ENCODE data around the gene KIN.
"Not testable (repeated sequence)": the region's sequence is repeated elsewhere in the genome, so short reads cannot be mapped to it uniquely, and the experiment has no call there.

Gene KIN

GRCh38 chr10:7795605-7796004, 7.8 kb upstream of the KIN start:
- no peak for FAIRE-seq
- no peak for DNase-seq (ENCODE audit: low spot score)

- no peak for FAIRE-seq
- no peak for DNase-seq (ENCODE audit: low spot score)
Measured at GRCh38 chr10:7794251-7795026, 6.6 kb upstream of the KIN start.

DNA sequence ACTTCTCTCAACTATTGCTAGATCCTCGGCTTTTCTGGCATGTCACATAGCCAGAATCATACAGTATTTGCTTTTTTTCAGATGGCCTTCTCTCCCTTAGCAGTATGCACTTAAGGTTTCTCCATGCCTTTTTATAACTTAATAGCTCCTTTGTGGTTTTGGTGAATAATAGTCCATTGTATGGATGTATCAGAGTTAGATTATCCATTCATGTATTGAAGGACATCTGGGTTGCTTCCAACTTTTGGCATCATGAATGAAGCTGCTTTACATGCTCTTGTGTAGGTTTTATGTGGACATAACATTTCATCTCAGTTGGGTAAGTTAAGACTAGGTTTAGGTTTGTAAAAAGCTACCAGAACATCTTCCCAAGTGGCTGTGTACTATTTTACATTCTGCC, 4.7 kb upstream of the KIN start:
- no peak for FAIRE-seq

DNA sequence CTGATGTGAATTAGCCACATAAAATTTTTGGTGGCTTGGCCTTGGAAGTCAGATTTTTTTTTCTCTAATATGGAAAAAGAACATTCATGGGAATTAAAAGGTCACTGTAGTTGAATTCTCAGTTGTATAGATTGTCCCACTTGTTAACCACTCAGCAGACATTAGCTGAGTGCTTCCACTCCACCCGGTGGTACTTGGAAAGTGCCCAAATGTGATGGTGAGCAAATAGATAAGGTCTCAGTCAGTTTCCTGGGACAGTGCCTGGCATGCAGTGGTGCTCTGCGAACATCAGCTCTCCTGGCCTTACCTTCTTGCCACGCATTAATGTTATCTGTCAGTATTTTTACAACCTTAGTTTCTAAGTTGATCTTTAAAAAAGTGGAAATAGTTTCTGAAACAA, 1.6 kb upstream of the KIN start:
- FAIRE-seq, result peak; percentile 45
- peak; percentile 29 for DNase-seq (ENCODE audit: low spot score)

More for the DNA sequence above, 4.7 kb upstream of the KIN start:
- no peak for DNase-seq (ENCODE audit: low spot score)

DNA sequence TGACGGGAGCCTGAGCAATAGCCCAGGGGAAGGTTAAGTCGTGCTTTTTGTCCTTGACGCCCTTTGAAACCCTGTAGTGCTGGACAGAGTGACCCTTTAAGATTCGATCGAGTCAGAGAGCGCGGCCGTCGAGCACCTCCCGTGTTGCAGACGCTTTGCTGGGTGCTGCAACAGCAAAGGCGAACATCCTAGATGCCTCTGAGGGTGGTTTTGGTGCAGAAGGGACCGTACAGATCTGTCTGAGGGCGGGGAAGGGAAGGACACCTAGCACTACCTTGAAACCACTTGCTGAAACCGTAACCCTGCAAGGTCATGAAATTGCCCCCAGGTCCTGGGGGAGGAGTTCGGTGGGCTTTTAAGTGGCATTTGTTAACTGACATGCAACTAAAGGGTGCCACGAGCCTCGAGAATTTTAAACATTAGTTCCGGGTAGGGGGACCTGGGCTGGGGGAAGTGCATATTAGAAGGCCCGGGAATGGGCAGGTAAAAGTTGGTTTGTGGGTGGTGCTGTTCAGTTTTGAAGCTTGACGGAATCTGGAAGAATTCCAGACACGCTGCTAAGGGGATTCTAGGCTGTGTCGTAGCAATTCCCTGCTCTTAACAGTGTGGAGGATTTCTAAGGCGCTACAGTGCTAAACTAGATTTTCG, 970 bp upstream of the KIN start:
- DNase-seq (ENCODE audit: low spot score) (no peak), FAIRE-seq (no peak)

- no peak for DNase-seq (ENCODE audit: low spot score)
- no peak for FAIRE-seq
Measured at GRCh38 chr10:7787150-7787856, 490 bp downstream of the KIN start.

DNA sequence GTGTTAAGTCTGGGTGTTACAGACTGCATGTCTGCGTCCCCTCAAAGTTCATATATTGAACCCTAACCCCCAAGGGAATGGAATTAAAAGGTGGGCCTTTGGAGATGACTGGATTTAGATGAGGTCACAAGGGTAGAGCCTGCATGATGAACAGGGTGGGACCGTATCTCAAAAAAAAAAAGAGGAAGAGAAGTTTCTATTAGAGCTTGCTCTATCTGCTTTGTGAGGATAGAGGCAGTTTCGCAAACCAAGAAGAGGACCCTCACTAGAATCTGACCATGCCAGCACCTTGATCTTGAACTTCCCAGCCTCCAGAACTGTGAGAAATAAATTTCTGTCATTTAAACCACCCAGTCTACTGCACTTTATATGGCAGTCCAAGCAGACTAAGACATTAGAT, 1.4 kb downstream of the KIN start:
- FAIRE-seq (no peak), DNase-seq (ENCODE audit: low spot score) (no peak)

GRCh38 chr10:7782194-7782593, 5.6 kb downstream of the KIN start:
- not testable (repeated sequence) for FAIRE-seq; DNase-seq (ENCODE audit: low spot score)

DNA sequence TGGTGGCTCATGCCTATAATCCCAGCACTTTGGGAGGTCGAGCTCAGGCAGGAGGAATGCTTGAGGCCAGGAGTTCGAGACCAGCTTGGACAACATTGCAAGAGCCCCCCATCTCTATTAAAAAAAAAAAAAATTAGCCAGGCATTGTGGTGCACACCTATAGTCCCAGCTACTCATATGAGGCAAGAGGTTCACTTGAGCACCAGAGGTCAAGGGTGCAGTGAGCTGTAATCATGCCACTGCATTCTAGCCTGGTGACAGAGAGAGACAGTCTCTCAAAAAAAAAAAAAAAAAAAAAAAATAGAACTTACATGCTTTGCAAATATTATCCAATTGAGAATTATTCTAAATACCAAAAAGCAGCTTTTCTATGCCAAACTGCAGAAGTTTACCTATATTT, 11.0 kb downstream of the KIN start:
- no peak for DNase-seq (ENCODE audit: low spot score)
- FAIRE-seq, result no peak

DNA sequence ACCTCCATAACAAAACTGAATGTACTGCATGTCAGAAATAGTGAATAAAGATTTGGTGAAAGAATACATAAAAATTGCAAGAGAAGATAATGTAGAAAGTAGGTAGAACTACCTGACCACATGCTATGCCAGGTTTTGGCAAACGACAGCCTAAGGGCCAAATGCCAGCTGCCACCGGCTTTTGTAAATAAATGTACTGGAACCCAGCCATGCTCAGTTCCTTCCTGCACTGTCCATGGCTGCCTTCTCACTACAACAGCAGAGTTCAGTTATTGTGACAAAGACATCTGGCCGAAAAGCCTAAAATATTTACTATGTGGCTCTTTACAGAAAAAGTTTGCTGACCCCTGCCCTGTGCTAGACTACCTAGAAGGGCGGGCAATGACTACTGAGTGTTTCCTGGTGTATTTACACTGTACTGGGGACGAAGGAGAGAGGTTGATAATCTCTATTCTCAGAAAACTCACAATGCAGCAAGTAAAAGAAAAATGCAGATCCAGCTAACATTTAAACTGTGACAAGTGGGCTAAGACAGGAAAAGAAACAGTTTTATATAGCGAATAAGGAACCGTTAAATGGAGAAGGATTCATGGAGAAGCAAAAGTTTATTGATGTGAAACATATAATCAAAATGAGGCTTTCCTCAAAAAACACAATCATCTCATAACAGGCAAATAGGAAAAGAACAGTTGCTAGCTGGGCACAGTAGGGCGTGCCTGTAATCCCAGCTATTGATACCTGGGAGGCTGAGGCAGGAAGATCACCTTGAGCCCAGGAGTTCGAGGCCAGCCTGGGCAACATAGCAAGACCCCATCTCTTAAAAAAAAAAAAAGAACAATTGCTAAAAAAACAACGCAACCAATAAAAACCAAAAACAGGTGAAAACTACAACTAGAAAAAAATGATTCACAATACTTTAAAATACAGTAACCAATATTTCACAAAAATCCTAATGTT, 13.7 kb downstream of the KIN start:
- DNase-seq (ENCODE audit: low spot score), result no peak
- no peak for FAIRE-seq

GRCh38 chr10:7768417-7768816, 19.4 kb downstream of the KIN start:
- FAIRE-seq, result no peak
- no peak for DNase-seq (ENCODE audit: low spot score)

DNA sequence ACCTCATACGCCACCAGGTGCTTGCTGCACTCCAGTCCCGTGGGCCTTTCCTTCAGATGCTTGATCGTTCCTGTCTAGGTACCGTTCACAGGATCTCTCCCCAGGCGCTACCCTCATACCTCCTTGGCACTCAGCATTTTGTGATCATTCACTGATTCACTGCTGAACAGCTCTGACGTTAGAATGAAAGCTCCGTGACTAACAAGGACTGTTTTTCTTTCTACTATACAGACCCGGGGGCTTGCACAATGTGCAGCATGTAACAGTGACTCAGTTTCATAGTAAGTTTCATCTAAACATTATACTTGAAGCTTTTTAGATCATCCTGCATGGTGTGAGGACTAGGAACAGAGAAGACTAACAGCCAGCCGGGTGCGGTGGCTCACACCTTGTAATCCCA, 20.6 kb downstream of the KIN start:
- DNase-seq (ENCODE audit: low spot score), result no peak
- no peak for FAIRE-seq

- DNase-seq (ENCODE audit: low spot score) (no peak), FAIRE-seq (no peak)
Measured at GRCh38 chr10:7766241-7766640, 21.6 kb downstream of the KIN start.

DNA sequence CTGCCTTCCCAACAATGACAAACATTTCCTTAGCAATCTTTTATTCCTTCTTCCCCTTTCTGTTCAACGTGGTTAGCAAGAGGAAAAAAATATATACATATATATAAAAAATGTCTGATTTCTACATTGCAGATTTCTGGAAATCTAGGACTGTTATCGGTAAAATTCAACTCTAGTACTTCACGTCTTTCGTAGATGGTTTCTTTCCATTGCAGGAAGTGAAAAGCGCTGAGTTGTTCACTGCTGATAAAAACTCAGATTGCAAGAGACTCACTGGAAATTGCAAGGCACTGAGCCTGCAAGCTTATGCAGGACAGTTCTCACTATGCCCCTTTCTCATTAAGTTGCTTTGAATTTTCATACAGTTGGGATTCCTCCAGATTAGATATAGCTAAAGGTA, 23.9 kb downstream of the KIN start:
- no peak for DNase-seq (ENCODE audit: low spot score)
- no peak for FAIRE-seq

GRCh38 chr10:7756360-7756992, 31.3 kb downstream of the KIN start:
- peak; percentile 23 for DNase-seq (ENCODE audit: low spot score)
- FAIRE-seq, result no peak

GRCh38 chr10:7755103-7755502, 32.7 kb downstream of the KIN start:
- FAIRE-seq (no peak), DNase-seq (ENCODE audit: low spot score) (no peak)

GRCh38 chr10:7752251-7752650, 35.5 kb downstream of the KIN start:
- no peak for FAIRE-seq
- no peak for DNase-seq (ENCODE audit: low spot score)

GRCh38 chr10:7750222-7750621, 37.6 kb downstream of the KIN start:
- DNase-seq (ENCODE audit: low spot score) (no peak), FAIRE-seq (no peak)

DNA sequence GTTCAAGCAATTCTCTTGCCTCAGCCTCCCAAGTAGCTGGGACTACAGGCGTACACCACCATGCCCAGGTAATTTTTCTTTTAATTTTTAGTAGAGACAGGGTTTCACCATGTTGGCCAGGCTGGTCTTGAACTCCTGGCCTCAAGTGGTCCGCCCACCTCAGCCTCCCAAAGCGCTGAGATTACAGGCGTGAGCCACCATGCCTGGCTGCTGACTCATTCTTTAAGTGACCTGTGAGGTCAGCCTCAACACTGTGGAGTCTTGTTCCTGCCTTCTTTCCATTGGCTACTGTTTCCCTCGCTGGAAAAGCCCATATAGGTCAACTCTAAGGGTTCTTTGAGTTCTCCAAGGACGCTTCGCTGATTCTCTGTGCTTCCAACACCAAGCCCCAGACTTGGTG, 39.2 kb downstream of the KIN start:
- FAIRE-seq; DNase-seq (ENCODE audit: low spot score): not testable (repeated sequence)

DNA sequence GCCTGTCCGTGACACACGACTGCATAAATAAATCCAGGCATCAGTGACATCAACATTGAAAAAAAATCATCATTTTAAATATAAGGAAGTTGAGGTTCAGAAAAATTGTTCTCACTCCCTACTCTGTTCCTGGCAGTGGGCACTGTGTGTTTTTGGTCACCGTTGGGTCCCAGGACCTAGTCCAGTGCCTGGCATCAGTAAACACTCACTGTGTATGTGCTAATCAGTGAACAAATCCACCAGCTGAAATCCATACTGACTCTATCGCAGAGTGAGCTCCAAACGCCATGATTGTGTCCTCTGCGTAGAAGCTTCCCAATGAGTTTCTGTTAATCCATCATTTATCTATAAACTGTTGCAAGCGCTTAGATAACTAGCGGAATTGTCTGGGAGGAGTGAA, 43.5 kb downstream of the KIN start:
- DNase-seq (ENCODE audit: low spot score), result no peak

More for the DNA sequence above, 43.5 kb downstream of the KIN start:
- no peak for FAIRE-seq

Data from RCC 7860 (cell line).